HEK293 (cell line): ENCODE data around the gene DHRS7B.

Experiments
- KLF16 ChIP-seq: fragments of 450-650 bp; formaldehyde crosslinking; IDR thresholded peaks from 2 replicates; pipeline ENCODE4 v1.5.1; 2017; ENCODE audit warnings: missing biosample characterization, missing genetic modification characterization
- ZNF155 ChIP-seq: fragments of 450-650 bp; formaldehyde crosslinking; IDR thresholded peaks from 2 replicates; pipeline ENCODE4 v1.5.1; 2016; ENCODE audit warnings: missing biosample characterization, missing genetic modification characterization
- ZNF549 ChIP-seq: fragments of 450-650 bp; IDR thresholded peaks from 2 replicates; pipeline ENCODE4 v1.5.1; 2018; ENCODE audit warnings: missing biosample characterization, missing genetic modification characterization, mild to moderate bottlenecking, inconsistent platforms, moderate library complexity
- ZNF558 ChIP-seq: fragments of 450-650 bp; formaldehyde crosslinking; IDR thresholded peaks from 2 replicates; pipeline ENCODE4 v1.5.1; 2016; ENCODE audit warnings: missing biosample characterization, missing genetic modification characterization
- ZNF626 ChIP-seq: fragments of 450-650 bp; sonication (Bioruptor Pico); formaldehyde crosslinking; IDR thresholded peaks from 2 replicates; pipeline ENCODE4 v1.5.1; 2018; ENCODE audit warnings: missing biosample characterization, missing genetic modification characterization, inconsistent platforms
- ZNF654 ChIP-seq: fragments of 450-650 bp; formaldehyde crosslinking; IDR thresholded peaks from 2 replicates; pipeline ENCODE4 v1.5.1; 2016; ENCODE audit warnings: low read depth, missing biosample characterization, missing genetic modification characterization
- ZSCAN30 ChIP-seq: fragments of 450-650 bp; IDR thresholded peaks from 2 replicates; pipeline ENCODE4 v1.5.1; 2018; ENCODE audit warnings: missing biosample characterization, mild to moderate bottlenecking, missing genetic modification characterization, moderate library complexity
- TF ChIP-seq, protein P1 (sequence below): fragments of 450-650 bp; formaldehyde crosslinking; optimal IDR thresholded peaks from 2 replicates; pipeline ENCODE3; 2016; ENCODE audit warnings: missing biosample characterization, mild to moderate bottlenecking, missing genetic modification characterization
- TF ChIP-seq, protein P2 (sequence below): fragments of 450-650 bp; formaldehyde crosslinking; IDR thresholded peaks from 2 replicates; pipeline ENCODE4 v1.5.1; 2016; ENCODE audit warnings: missing biosample characterization, missing genetic modification characterization

DNA sequence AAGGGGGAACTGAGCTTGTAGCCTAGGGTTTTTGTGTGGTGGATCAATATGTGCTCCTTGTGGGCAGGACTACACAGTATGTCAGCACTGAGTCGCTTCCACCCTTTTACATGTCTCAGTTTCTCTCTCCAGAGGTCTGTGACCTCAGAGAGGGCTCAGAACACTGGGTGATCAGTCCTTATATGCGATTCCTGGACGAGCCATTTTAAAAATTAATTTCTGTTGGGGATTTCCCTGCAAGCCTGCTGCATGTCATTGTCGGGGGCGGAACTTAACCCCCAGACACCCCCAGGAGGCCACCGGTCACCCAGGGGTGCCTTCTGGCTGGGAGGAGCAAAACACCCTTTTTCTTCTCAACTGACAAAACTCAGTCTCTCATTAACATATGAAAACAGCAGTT lies 14.1 kb downstream of the DHRS7B start:
- TF ChIP-seq ZNF558 (tag by site-specific recombination) (no peak), KLF16 (tag by site-specific recombination) (no peak), ZNF654 (tag by site-specific recombination) (no peak), ZSCAN30 (tag by site-specific recombination) (no peak), ZNF155 (tag by site-specific recombination) (no peak), ZNF549 (no peak), ZNF626 (tag by site-specific recombination) (no peak)
- TF ChIP-seq, protein P1, sequence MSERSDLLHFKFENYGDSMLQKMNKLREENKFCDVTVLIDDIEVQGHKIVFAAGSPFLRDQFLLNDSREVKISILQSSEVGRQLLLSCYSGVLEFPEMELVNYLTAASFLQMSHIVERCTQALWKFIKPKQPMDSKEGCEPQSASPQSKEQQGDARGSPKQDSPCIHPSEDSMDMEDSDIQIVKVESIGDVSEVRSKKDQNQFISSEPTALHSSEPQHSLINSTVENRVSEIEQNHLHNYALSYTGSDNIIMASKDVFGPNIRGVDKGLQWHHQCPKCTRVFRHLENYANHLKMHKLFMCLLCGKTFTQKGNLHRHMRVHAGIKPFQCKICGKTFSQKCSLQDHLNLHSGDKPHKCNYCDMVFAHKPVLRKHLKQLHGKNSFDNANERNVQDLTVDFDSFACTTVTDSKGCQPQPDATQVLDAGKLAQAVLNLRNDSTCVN (tag by site-specific recombination), result no peak
- TF ChIP-seq, protein P2, sequence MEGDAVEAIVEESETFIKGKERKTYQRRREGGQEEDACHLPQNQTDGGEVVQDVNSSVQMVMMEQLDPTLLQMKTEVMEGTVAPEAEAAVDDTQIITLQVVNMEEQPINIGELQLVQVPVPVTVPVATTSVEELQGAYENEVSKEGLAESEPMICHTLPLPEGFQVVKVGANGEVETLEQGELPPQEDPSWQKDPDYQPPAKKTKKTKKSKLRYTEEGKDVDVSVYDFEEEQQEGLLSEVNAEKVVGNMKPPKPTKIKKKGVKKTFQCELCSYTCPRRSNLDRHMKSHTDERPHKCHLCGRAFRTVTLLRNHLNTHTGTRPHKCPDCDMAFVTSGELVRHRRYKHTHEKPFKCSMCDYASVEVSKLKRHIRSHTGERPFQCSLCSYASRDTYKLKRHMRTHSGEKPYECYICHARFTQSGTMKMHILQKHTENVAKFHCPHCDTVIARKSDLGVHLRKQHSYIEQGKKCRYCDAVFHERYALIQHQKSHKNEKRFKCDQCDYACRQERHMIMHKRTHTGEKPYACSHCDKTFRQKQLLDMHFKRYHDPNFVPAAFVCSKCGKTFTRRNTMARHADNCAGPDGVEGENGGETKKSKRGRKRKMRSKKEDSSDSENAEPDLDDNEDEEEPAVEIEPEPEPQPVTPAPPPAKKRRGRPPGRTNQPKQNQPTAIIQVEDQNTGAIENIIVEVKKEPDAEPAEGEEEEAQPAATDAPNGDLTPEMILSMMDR (tag by site-specific recombination), result no peak
